ENCODE measurements around the gene GJB5.

GRCh38 chr1:34705077-34705476, 49.8 kb upstream of the GJB5 start:
- TF ChIP-seq EZH2 (IDR thresholded peaks at IDR 0.05; ENCODE audit: borderline replicate concordance, insufficient read depth, low read length, poor library complexity, severe bottlenecking) (no peak), RAD21 (conservative IDR thresholded peaks at IDR 0.05) (no peak), SMC3 (conservative IDR thresholded peaks at IDR 0.05; ENCODE audit: poor library complexity) (no peak), POLR2AphosphoS5 (IDR thresholded peaks at IDR 0.05) (no peak), EP300 (conservative IDR thresholded peaks at IDR 0.05; ENCODE audit: poor library complexity, severe bottlenecking) (no peak)
- TF ChIP-seq, protein P1, sequence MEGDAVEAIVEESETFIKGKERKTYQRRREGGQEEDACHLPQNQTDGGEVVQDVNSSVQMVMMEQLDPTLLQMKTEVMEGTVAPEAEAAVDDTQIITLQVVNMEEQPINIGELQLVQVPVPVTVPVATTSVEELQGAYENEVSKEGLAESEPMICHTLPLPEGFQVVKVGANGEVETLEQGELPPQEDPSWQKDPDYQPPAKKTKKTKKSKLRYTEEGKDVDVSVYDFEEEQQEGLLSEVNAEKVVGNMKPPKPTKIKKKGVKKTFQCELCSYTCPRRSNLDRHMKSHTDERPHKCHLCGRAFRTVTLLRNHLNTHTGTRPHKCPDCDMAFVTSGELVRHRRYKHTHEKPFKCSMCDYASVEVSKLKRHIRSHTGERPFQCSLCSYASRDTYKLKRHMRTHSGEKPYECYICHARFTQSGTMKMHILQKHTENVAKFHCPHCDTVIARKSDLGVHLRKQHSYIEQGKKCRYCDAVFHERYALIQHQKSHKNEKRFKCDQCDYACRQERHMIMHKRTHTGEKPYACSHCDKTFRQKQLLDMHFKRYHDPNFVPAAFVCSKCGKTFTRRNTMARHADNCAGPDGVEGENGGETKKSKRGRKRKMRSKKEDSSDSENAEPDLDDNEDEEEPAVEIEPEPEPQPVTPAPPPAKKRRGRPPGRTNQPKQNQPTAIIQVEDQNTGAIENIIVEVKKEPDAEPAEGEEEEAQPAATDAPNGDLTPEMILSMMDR (IDR thresholded peaks at IDR 0.05; ENCODE audit: poor library complexity, severe bottlenecking) = no peak
- TF ChIP-seq, protein P2, sequence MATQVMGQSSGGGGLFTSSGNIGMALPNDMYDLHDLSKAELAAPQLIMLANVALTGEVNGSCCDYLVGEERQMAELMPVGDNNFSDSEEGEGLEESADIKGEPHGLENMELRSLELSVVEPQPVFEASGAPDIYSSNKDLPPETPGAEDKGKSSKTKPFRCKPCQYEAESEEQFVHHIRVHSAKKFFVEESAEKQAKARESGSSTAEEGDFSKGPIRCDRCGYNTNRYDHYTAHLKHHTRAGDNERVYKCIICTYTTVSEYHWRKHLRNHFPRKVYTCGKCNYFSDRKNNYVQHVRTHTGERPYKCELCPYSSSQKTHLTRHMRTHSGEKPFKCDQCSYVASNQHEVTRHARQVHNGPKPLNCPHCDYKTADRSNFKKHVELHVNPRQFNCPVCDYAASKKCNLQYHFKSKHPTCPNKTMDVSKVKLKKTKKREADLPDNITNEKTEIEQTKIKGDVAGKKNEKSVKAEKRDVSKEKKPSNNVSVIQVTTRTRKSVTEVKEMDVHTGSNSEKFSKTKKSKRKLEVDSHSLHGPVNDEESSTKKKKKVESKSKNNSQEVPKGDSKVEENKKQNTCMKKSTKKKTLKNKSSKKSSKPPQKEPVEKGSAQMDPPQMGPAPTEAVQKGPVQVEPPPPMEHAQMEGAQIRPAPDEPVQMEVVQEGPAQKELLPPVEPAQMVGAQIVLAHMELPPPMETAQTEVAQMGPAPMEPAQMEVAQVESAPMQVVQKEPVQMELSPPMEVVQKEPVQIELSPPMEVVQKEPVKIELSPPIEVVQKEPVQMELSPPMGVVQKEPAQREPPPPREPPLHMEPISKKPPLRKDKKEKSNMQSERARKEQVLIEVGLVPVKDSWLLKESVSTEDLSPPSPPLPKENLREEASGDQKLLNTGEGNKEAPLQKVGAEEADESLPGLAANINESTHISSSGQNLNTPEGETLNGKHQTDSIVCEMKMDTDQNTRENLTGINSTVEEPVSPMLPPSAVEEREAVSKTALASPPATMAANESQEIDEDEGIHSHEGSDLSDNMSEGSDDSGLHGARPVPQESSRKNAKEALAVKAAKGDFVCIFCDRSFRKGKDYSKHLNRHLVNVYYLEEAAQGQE (IDR thresholded peaks at IDR 0.05; ENCODE audit: borderline replicate concordance) = no peak

Data from neural cell (in vitro differentiated cells).